C4-2B (cell line): ENCODE results near the gene GRID1.

Experiments
- ZFX ChIP-seq: fragments of 450-650 bp; IDR thresholded peaks from 2 replicates; pipeline ENCODE4 v1.6.1; 2017
- TF ChIP-seq, protein P1 (sequence below): fragments of 450-650 bp; conservative IDR thresholded peaks from 2 replicates; pipeline ENCODE4 v1.5.1; 2017; ENCODE audit warnings: mild to moderate bottlenecking

DNA sequence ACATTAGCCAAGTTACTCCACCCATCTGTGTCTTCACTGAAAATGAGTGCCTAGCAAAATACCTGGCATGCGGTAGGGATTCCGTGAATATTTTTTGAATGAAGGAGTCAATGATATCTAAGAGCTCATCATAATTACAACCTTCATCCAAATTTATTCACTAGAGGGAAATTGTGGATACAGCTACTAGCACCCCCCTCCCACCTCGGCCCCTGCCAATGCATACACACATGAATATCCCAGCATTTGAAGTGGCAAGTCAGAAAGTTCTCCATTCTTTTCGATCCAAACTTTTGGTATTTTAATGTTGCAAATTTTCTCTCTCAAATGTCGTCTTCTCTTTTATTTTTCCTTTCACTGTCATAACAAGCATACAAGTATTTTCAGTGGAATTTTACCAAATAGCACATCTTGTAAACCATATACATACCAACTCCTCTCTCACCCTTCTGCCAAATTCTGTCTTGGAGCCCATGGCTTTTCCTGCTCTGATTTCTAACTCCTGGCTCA, 164.3 kb downstream of the GRID1 start:
- TF ChIP-seq, protein P1, sequence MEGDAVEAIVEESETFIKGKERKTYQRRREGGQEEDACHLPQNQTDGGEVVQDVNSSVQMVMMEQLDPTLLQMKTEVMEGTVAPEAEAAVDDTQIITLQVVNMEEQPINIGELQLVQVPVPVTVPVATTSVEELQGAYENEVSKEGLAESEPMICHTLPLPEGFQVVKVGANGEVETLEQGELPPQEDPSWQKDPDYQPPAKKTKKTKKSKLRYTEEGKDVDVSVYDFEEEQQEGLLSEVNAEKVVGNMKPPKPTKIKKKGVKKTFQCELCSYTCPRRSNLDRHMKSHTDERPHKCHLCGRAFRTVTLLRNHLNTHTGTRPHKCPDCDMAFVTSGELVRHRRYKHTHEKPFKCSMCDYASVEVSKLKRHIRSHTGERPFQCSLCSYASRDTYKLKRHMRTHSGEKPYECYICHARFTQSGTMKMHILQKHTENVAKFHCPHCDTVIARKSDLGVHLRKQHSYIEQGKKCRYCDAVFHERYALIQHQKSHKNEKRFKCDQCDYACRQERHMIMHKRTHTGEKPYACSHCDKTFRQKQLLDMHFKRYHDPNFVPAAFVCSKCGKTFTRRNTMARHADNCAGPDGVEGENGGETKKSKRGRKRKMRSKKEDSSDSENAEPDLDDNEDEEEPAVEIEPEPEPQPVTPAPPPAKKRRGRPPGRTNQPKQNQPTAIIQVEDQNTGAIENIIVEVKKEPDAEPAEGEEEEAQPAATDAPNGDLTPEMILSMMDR = no peak
- no peak for TF ChIP-seq ZFX
